AG04450 (cell line): ENCODE results near the gene XRCC2. TPM values are rescaled to one million over a fixed set of nuclear protein-coding genes. Genes with fewer than 3 reads are reported as not detected.

Experiments
- CTCF ChIA-PET: fragments of 300-600, 350-600 bp; formaldehyde crosslinking; extraction: SDS; loops from one replicate; lab custom pipeline; 2022; ENCODE audit warnings: antibody characterized with exemption, inconsistent platforms; lab: Charles Lee
- POLR2A ChIA-PET: fragments of 350-600 bp; formaldehyde crosslinking; extraction: SDS; loops from one replicate; lab custom pipeline; 2021; ENCODE audit warnings: antibody characterized with exemption, inconsistent platforms; lab: Yijun Ruan, JAX
- DNase-seq: peaks from one replicate; pipeline ENCODE4 v3.0.0-alpha.2; 2011; ENCODE audit warnings: low read depth, low spot score
- H3K27ac ChIP-seq: one replicate; pipeline ENCODE4 v1.5.1; 2012; ENCODE audit warnings: low read depth, low read length, control low read depth
- H3K27me3 ChIP-seq: one replicate; pipeline ENCODE4 v1.6.0; 2012; ENCODE audit warnings: low read length; ENCODE audit not compliant: control insufficient read depth, insufficient read depth
- H3K4me3 ChIP-seq: 2 replicates; pipeline ENCODE4 v1.5.1; 2011; ENCODE audit warnings: mild to moderate bottlenecking, low read depth, low read length, control low read depth
- H3K9me3 ChIP-seq: 2 replicates; pipeline ENCODE4 v1.5.1; 2012; ENCODE audit warnings: low read length; ENCODE audit not compliant: control insufficient read depth, insufficient read depth
- polyA plus RNA-seq: library from polyadenylated mRNA; depleted of rRNA; stranded (reverse); fragments of >200 nt; gene quantifications from 2 replicates; pipeline ENCODE4 v1.2.3, GENCODE V29; 2011
- TF ChIP-seq, protein P1 (sequence below): IDR thresholded peaks from 2 replicates; pipeline ENCODE4 v1.5.1; 2011; ENCODE audit warnings: low read depth, low read length, control low read depth, inconsistent platforms

XRCC2 gene
- polyA plus RNA-seq, 1 experiment: 1.3 TPM

DNA sequence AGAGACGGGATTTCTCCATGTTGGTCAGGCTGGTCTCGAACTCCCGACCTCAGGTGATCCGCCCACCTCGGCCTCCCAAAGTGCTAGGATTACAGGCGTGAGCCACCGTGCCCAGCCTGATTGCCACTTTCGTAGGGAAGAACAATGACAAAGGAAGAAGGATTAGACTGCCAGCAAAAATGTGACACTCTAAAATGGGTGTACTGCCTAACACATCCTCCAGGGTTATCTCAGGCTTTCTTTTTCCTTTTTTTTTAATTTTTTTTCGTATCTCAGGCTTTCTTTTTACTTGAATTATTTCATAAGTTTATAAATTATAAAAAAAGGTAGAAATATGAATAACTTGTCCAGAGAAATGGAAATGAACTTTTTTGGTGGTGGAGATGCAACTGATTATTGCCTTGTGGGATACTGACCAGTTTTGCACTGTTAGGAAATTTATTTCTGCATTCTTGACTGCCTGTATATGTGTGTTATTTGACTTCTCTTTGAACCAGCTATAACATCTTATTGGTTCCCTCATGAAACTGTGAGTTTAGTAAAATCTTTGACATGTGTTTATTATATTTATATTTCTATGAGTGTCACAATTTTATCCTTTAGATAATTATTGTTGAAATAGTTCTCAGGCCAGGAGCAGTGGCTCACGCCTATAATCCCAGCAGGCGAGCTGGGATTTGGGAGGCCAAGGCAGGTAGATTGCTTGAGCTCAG, 56.8 kb downstream of the XRCC2 start:
- Histone ChIP-seq H3K27me3 (peaks cover 4% of the 10 kb centered on the region), H3K27ac (no peak overlapping the region), H3K4me3 (no peak overlapping the region), H3K9me3 (no peaks in the 10 kb centered on the region)
- TF ChIP-seq, protein P1, sequence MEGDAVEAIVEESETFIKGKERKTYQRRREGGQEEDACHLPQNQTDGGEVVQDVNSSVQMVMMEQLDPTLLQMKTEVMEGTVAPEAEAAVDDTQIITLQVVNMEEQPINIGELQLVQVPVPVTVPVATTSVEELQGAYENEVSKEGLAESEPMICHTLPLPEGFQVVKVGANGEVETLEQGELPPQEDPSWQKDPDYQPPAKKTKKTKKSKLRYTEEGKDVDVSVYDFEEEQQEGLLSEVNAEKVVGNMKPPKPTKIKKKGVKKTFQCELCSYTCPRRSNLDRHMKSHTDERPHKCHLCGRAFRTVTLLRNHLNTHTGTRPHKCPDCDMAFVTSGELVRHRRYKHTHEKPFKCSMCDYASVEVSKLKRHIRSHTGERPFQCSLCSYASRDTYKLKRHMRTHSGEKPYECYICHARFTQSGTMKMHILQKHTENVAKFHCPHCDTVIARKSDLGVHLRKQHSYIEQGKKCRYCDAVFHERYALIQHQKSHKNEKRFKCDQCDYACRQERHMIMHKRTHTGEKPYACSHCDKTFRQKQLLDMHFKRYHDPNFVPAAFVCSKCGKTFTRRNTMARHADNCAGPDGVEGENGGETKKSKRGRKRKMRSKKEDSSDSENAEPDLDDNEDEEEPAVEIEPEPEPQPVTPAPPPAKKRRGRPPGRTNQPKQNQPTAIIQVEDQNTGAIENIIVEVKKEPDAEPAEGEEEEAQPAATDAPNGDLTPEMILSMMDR: no peak
- no peak for DNase-seq
- ChIA-PET CTCF (interaction anchor here (0.6 kb wide), 1 partner anchor 29 kb away, joined by 3 read pairs; no protein-coding TSS in a partner anchor), POLR2A (no interaction called here)

DNA sequence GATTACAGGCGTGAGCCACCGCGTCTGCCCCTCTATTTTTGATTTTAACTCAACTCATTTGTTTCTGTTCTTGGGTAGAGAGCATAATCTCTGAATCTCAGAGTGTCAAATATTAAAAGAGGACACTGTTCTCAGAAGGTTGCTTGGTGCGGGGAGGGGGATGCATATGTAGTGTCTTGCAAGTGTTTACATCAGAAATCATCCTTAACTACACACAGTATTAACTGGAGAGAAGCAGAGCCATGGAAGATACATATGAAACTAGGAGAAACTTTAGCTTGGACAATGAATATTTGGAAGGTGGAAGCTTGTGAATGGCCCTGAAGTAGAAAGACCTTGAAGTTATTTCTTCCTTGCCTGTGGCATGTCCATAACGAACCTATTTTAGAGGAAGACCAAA, 57.5 kb downstream of the XRCC2 start:
- Histone ChIP-seq H3K27me3 (peaks cover 4% of the 10 kb centered on the region), H3K4me3 (no peak overlapping the region), H3K9me3 (no peaks in the 10 kb centered on the region), H3K27ac (no peak overlapping the region)
- TF ChIP-seq, protein P1: no peak
- CTCF ChIA-PET: no interaction called here
- POLR2A ChIA-PET: no interaction called here
- no peak for DNase-seq

DNA sequence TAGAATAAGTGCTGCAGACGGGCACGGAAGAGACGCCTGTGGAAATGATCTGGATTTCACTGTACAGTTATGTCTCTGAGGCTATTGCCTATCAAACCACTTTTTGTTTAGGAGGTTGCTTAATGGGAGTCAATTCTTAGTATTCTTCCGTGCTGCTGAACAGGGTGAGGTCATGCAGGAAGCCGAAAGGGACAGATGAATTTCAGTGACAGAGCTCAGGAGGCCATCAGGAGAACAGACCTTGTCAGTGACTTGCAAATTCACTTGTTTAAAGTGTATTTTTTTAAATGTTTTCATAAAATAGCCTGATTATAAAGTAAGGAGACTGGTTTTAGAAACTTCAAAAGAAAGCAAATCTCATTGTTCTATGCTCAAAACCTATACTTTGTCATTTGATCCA, 58.9 kb downstream of the XRCC2 start:
- TF ChIP-seq, protein P1: no peak
- ChIA-PET POLR2A (no interaction called here), CTCF (no interaction called here)
- no peaks in the 10 kb centered on the region for H3K9me3 ChIP-seq
- H3K27me3 ChIP-seq: peaks cover 4% of the 10 kb centered on the region
- no peak overlapping the region for H3K27ac ChIP-seq
- no peak for DNase-seq
- H3K4me3 ChIP-seq: no peak overlapping the region

DNA sequence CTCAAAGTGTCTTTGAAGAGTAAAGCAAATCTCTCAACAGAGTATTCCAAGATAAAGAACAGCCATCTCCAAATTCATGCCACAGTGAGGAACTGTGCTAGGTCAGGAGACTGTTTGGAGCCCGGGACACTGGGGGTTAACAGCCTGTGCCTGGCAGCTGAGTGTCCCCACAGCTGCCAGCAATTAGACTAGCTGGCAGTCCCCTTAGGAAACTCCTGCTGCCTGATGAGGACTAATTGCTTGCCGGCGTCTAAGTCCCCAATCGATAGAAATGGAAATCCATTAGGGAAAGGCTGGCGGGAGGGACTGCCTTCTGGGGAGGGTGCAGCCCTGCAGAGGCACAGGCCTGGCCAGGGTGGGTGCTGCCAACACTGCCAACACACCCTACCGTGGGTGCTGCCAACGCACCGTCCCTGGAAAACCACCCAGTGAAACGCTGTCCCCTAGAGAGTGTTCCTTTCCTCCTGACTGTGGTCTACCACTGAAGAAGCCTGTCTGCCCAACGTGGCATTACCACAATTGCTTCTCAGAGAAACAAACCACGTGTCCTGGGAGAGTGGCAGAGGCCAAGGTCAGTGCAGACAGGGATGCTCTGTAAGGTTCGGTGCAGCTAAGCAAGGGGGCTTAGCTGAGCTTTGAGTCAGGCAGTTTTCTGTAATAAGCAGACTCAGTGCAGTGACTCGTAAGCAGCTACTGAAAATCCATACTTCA, 60.8 kb downstream of the XRCC2 start:
- no peak for DNase-seq
- Histone ChIP-seq H3K9me3 (no peaks in the 10 kb centered on the region), H3K4me3 (no peak overlapping the region), H3K27ac (no peak overlapping the region), H3K27me3 (peaks cover 4% of the 10 kb centered on the region)
- POLR2A ChIA-PET: interaction anchor here (0.5 kb wide), 1 partner anchor 52 kb away, joined by 3 read pairs; no protein-coding TSS in a partner anchor
- CTCF ChIA-PET: no interaction called here
- TF ChIP-seq, protein P1: no peak

DNA sequence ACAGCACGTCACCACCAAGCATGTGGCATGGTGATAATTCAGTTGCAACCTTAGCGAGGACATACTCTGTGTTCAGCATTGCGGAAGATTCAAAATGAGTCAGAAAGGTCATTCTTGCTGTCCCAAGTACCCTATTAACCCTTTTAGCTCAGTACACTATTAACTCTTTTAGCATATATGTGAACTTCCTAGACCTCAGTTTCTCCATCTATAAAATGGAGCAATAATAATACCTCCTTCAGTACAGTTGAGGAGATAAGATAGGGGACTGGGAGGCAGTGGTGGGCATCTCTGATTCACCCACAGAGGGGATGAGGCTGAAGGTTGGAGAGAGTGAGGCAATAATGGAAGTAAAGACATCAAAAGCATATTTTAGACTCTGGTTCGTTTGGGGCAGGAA, 67.3 kb downstream of the XRCC2 start:
- H3K27ac ChIP-seq: no peak overlapping the region
- no peak overlapping the region for H3K4me3 ChIP-seq
- CTCF ChIA-PET: no interaction called here
- no peaks in the 10 kb centered on the region for H3K9me3 ChIP-seq
- no peaks in the 10 kb centered on the region for H3K27me3 ChIP-seq
- DNase-seq: no peak
- TF ChIP-seq, protein P1: no peak
- POLR2A ChIA-PET: no interaction called here
